Adipose tissue (tissue), 3 donors: ENCODE measurements around the gene HM13. TPM values are rescaled to one million over a fixed set of nuclear protein-coding genes. Genes with fewer than 3 reads are reported as not detected.
"Not testable (repeated sequence)": the region's sequence is repeated elsewhere in the genome, so short reads cannot be mapped to it uniquely, and the experiment has no call there.

Experiments used
- H3K27ac ChIP-seq: one replicate; pipeline ENCODE4 v1.5.1; 2013; ENCODE audit warnings: low read depth, low read length
- WGBS, 3 donors: extraction: QIAGEN DNeasy Blood & Tissue Kit; methylation state at CpG; one replicate each; pipeline ENCODE4 v1.1.7; 2013; 5-methylcytosine and 5-hydroxymethylcytosine counted together
- polyA plus RNA-seq, 3 donors: library from polyadenylated mRNA; stranded (reverse); fragments of 200-250 nt; gene quantifications; one replicate each; pipeline ENCODE4 v1.2.3, GENCODE V29; 2013
- donor health status: healthy with polysubstance abuse.
- donor health status: Bipolar disorder and iron deficiency.
- donor health status: healthy.

HM13 gene, protein sequence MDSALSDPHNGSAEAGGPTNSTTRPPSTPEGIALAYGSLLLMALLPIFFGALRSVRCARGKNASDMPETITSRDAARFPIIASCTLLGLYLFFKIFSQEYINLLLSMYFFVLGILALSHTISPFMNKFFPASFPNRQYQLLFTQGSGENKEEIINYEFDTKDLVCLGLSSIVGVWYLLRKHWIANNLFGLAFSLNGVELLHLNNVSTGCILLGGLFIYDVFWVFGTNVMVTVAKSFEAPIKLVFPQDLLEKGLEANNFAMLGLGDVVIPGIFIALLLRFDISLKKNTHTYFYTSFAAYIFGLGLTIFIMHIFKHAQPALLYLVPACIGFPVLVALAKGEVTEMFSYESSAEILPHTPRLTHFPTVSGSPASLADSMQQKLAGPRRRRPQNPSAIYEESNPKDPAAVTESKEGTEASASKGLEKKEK
- polyA plus RNA-seq: 100 to 1,000 TPM in 2 of 3 donors, 10 to 100 TPM in 1; 69.4 to 265 (median 105) TPM

DNA sequence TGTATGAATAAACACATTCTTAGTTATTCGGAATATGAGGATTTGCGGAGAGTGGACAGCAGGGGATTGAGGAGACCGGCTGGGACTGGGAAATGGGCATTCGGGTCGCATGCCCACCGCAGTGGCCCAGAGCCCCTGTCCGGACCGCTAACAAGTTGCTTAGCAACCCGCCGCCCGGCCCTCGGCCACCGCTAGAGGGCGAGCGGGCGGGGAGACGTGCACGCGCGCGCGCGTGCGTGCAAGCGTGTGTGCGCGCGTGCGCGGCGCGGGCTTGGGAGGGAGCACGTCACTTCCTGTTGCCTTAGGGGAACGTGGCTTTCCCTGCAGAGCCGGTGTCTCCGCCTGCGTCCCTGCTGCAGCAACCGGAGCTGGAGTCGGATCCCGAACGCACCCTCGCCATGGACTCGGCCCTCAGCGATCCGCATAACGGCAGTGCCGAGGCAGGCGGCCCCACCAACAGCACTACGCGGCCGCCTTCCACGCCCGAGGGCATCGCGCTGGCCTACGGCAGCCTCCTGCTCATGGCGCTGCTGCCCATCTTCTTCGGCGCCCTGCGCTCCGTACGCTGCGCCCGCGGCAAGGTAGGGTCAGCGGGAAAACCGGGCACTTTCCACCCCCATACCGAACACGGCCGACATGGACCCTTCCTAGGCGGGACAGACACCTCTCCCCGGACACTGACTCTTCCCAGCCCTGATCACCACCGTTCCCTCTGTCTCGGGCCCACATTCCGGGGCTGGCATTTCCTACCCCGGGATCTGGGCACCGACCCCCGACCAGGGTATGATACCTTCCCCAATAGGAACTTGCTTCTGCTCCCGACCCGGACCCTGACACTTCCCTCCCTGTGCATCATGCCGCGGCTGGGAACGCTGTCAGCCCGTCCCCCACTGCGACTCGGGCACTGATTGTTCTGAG, at the start of gene HM13:
Gene HM13 (plus strand): TSS at position 289 of the 918 bp plus-strand sequence. CDS start 110 bp downstream, at position 399.
- no peak within 1 kb of the TSS for H3K27ac ChIP-seq
- WGBS, 3 donors: 0 to 1% (median 0%) methylated on average over 73 to 86 of the region's 86 CpGs

DNA sequence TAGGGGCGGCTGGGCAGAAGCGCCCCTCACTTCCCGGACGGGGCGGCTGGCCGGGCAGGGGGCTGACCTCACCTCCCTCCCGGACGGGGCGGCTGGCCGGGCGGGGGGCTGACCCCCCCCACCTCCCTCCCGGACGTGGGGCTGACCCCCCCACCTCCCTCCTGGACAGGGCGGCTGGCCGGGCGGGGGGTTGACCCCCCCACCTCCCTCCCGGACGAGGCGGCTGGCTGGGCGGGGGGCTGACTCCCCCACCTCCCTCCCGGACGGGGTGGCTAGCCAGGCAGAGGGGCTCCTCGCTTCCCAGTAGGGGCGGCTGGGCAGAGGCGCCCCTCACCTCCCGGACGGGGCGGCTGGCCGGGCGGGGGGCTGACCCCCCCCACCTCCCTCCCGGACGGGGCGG, 43.3 kb upstream of the HM13 start:
- not testable (repeated sequence) for H3K27ac ChIP-seq
- WGBS, 3 donors: 89 to 94% (median 89%) methylated on average over 10 to 26 of the region's 33 CpGs

DNA sequence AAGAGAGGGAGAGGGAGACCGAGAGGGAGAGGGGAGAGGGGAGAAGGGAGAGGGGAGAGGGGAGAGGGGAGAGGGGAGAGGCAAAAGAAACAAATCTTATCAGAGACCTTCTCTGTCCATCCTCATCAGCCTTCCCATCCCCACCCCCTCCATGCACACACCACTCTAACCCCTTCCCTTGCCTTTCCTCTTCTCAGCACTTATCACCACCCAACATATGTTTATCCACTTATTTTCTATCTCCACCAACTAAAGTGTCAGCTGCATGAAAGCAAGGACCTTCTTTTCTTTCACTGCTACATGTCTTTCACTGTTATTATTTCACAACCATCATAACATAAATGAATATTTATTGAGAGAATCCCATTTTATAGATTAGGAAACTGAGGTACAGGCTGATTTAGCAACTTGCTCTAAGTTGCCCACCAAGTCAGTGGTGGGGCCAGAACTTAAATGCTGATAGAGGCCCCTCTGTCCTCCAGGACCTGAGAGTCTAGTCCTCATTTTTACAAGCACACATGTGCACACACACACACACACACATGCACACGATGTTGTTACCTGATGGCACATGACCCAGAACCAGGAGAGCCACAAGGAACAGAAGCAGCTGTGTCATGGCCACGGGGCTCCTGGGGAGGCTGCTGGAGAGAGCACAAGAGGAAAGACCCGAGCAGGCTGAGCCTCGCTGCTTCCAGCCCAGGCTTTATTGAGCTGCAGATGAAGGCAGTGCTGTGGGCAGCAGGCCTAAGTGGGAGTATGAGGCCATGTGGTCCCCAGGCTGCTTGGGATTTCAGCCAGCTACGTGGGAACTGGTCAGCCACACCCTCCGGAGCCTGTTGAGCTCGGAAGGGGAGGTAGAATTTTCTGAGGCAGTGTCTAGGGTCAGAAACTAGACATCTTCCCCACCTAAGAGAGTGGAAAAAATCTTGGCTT, 41.6 kb upstream of the HM13 start:
- H3K27ac ChIP-seq: no peak overlapping the region
- WGBS, 3 donors: 46 to 59% (median 53%) methylated on average over 7 of the region's 8 CpGs

DNA sequence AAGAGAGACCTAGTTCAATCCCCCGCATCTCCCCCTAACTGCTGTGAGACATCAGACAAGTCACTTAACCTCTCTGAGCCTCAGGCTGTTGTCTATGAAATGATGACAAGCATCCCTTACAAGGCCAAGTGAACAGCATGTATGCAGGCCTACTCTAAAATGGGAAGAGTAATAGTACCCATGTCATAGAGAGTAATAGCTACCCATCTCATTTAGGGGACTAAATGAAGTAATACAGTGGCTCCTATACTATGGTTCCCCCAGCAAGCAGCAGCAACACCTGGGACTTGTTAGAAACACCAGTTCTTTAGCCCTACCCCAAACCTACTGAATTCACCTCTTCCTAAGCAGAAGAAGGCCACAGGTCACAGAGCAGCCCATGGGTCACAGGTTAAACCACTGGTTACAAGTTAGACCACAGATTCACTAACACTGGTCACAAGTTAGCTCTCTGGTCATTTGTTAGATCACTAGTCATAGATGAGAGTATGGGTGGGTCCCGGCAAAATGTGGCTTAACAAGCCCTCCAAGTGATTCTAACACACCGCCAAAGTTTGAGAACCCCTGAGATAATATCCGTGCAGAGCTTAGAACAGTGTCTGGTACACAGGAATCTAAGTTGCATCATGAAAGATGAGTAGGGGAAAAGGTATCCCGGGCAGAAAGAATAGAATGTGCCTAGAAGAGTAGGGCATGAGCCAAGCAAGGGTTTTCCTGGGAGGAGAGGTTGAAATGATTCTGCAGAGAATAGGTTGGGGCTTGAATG, 40.7 kb upstream of the HM13 start:
- no peak overlapping the region for H3K27ac ChIP-seq
- 79 to 84% (median 82%) methylated on average over 5 of the region's 5 CpGs for WGBS, 3 donors

DNA sequence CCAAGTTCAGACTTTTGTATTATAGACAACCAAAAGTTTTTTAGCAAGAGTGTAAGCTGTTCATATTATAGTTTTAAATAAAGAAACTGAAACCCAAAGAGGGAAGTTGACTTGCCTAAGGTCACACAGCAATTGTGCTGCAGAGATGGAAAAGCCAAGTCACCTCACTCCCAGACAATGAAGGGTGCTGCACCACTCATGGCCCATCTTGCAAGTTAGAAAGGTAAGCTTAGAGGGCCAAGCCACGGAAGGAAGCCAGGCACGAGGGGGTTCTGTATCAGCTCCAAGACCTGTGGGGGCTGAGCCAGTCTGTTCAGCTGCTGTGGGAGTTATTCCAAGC, 40.2 kb upstream of the HM13 start:
- H3K27ac ChIP-seq: no peak overlapping the region
- 49 to 74% (median 66%) methylated on average over 2 of the region's 2 CpGs for WGBS, 3 donors

DNA sequence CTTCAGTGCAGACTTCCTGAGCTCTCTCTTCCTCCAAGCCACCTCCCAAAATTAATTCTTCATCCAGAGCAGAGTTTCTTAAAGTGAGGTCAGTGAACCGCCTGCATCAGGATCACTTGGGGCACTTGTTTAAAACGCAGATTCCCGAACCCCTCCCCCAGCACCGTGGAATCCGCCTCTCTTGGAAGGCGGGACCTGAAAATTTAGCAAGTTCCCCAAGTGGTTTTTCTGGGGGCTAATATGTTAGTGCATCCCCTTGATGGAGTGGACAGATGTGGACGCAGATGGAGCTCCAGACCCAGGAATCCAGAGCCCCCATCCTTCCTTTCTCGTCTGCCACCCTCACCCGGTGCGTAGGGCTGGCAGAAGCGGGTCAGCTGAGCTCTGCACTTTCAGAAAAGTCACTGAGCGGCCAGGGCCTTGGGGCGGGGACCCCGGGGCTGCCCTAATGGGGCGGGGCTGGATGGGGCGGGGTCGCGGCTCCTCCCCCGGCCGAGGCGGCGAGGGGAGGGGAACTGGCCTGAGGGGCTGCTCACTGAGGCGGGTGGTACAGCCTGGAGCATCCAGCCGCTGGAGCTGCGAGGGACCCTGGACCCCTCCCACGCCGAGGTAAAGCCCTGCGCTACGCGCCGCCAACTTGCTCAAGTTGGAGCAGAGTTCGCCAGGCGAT, 39.3 kb upstream of the HM13 start, which contains the start of the genes DEFB124 and REM1:
Gene DEFB124 (minus strand): TSS at position 370 of the 670 bp plus-strand sequence. CDS start 2,114 bp downstream, outside the sequence.
Gene REM1 (plus strand): TSS at position 531 of the 670 bp plus-strand sequence. CDS start 1,158 bp downstream, outside the sequence.
- H3K27ac ChIP-seq: no peak within 1 kb of the TSS
- WGBS, 3 donors: 3 to 4% (median 3%) methylated on average over 32 to 33 of the region's 33 CpGs

DNA sequence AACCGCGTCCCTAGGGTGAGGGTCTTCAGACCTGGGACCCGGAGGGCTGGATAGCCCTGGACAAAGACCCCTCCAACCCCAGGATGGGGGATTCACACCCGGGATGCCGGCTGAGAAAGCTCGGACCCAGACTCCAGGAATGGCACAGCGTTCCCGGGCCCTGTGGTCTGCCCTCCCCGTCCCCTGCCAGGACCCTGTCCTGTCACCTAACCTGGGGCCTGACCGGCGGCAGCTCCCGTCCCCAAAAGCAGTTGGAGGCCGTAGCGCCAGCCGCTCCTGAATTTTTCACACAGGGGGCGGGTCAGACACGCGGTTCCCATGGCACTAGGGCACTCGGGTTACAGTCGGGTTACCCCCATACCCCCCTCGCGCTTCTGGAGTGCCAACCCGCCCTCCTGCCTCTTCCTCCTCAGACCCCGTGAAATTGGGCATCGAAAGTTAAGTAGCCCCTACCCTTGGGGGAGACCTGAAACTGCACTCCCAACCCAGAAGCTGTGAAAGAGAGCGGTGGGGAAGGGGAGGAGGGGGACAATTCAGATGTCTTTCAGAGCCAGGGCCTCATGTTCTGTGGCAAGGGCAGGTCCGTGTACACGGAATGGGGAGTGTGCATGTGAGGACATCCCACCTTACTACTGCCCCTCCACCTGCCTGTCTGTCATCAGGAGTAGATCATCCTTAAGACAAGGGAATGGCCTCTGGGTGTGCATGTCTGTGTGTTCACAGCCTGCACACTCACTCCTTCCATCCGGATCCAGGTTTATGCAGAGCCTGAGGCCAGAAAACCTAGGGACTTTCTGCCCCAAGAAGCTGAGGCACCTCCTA, 38.6 kb upstream of the HM13 start:
- 4 to 6% (median 6%) methylated on average over 29 of the region's 29 CpGs for whole genome bisulfite sequencing, 3 donors
- H3K27ac ChIP-seq: no peak overlapping the region

DNA sequence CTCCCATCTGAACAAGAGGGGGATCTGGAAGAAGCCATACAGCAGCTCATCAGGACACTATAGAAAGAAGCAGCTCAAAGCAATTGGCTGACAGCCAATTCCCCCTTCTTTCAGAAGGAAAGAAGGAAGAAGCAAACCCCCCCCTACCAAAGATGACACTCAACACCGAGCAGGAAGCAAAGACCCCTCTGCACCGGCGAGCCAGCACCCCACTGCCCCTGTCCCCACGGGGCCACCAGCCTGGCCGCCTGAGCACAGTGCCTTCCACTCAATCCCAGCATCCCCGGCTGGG, 38.0 kb upstream of the HM13 start:
- no peak overlapping the region for H3K27ac ChIP-seq
- WGBS, 3 donors: 35 to 81% (median 73%) methylated on average over 4 to 6 of the region's 6 CpGs

DNA sequence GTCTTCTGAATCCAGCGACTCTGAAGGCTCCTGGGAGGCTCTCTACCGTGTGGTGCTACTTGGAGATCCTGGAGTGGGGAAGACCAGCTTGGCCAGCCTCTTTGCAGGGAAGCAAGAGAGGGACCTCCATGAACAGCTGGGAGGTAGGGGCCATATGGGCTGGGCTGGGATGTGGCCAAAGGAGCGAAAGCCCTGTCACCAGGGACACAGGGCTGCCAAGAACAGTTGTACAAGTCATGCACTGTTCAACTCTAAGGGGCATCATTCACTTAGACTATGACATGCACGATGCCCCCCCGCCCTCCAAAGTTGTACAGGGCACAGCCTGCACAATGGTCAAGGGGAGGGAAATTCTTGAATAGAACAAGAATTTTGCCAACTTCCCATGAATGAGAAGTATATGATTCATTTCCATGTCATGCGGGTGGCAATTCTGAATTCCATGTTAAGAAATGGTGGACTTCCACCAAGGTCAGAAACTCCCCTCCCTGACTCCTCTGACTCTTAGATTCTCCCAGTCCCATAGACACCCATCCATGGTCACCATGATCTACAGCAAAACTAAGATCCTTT, 37.5 kb upstream of the HM13 start:
- H3K27ac ChIP-seq: no peak overlapping the region
- WGBS, 3 donors: 69 to 83% (median 75%) methylated on average over 6 of the region's 6 CpGs

DNA sequence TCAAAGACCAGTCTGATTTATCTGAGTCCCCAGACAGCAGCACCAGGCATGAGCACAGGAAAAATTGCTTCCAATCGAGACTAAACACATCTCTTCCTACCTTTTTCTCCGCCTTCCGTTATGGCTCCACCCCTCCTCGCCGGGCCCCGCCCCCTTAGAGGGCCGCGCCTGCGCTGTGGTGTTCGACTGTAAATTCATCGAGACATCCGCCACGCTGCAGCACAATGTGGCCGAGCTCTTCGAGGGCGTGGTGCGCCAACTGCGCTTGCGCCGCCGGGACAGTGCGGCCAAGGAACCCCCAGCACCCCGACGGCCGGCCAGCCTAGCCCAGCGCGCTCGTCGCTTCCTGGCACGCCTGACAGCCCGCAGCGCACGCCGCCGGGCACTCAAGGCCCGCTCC, 30.2 kb upstream of the HM13 start:
- H3K27ac ChIP-seq: no peak overlapping the region
- WGBS, 3 donors: 31 to 61% (median 60%) methylated on average over 36 of the region's 36 CpGs

DNA sequence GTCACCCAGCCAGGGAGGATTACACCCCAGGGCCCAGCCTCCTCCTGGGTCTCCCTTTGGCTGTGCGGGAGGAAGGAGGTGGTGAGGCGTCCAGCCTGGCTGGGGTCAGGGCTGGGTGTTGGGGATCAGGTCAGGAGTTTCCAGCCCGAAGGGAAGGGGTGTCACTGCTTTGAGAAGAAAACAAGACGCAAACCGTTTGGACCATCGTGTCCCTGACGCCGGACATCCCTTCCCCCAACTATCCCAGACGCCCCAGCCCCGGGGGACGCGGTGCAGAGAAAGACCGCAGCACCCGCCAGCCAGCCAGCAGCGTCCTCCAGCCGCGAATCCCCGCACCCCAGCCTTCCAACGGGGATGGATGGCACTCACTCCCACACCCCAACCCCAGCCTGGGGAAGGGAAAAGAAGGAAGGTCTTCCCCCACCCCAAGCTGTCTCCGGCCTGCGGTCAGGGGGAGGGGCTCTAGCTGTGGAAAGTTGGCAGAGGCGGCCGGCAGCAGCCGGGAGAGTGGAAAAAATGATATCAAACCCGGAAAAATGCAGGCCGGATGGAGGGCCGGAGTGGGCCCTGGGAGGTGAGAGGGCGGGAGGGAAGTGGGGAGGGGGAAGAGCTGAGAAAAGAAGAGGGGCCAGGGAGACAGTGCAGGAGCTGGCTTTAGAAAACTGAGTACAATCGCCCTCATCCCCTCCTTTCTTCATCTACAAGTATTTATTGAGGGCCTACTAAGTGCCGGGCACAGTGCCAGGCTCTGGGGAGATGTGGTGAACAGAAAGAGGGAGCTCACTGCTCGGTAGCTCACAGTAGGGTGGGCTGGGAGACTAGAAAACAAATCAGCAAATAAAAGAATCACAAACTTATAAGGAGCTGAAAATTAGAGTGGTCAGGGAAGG, 28.5 kb upstream of the HM13 start:
- WGBS, 3 donors: 5 to 13% (median 5%) methylated on average over 28 to 31 of the region's 31 CpGs
- H3K27ac ChIP-seq: no peak overlapping the region

DNA sequence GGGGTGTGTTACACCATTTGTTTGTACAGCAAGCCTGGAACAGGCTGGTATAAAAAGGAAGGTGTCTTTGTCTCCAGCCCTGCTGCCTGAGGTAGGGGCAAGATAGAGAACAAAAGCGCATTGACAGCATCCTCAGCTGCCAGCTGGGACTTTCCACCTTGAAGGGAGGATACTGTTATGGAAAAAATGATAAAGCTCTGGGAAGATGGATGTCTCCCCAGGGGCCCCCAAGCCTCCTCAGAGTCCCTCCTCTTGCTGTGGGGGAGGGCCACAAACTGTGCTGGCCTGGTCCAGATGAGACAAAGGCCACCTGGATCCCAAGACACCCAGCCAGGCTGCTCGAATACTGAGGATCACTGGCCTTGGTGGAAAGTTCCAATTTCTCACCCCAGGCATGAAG, 26.1 kb upstream of the HM13 start:
- 64 to 67% (median 65%) methylated on average over 2 of the region's 2 CpGs for WGBS, 3 donors
- H3K27ac ChIP-seq: no peak overlapping the region

DNA sequence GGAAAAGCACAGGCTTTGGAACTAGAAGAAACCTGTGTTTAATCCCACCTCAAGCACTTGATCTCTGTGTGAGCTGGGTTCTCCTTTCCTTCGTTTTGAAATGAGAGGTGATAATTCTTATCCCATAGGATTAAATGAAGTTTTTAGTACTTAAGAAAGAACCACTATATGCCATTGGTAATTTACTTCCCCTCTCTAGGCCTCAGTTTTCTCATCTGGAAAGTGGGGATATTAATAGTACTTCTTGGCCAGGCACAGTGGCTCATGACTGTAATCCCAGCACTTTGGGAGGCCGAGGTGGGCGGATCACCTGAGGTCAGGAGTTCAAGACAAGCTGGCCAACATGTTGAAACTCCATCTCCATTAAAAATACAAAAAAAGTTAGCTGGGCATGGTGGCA, 25.1 kb upstream of the HM13 start:
- 75 to 92% (median 85%) methylated on average over 3 of the region's 3 CpGs for WGBS, 3 donors
- H3K27ac ChIP-seq: no peak overlapping the region

DNA sequence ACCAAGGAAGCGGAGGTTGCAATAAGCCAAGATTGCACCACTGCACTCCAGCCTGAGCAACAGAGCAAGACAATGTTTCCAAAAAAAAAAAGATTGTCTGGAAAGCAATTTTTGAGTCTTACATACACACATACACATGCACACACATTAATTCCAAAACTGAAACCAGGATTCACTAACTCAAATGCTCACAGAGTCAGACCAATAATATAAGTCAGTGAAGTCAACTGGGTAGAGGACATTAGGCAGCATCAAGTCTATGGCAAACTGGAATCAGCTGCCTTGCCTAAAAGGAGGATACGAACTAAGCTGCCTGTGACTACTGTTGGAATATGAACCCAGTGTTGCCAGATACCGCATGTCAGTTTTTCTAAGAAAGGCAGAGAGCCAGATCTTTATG, 23.5 kb upstream of the HM13 start:
- WGBS, 3 donors: 90 to 96% (median 92%) methylated on average over 3 of the region's 3 CpGs
- no peak overlapping the region for H3K27ac ChIP-seq

DNA sequence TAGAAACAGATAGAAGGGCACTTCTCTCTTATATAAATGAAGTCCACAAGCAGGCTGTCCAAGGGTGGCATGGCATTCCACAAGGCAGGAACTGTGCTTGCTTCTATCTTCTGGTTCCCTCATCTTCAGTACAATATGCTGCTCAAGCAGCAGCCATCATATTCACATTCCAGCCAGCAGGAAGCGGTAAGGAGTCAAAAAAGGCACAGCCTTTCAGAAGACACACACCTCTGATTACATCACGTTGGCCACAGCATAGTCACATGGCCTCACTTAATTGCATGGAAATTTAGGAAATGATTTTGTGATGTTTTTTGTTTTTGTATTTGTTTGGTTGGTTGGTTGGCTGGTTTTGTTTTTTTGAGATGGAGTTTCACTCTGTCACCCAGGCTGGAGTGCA, 20.1 kb upstream of the HM13 start:
- H3K27ac ChIP-seq: no peak overlapping the region
- WGBS, 3 donors: 44 to 67% (median 54%) methylated on average over 2 of the region's 2 CpGs
